H1 (cell line): Measurements from ENCODE around the gene PDCL3. TPM values are rescaled to one million over a fixed set of nuclear protein-coding genes. Genes with fewer than 3 reads are reported as not detected.

Experiments
- ASH2L ChIP-seq: fragments of 200-600, 300-600 bp; sonication (generic); IDR thresholded peaks from one replicate; pipeline ENCODE4 v1.7.1; 2017; ENCODE audit warnings: low read length
- BRCA1 ChIP-seq: IDR thresholded peaks from 2 replicates; pipeline ENCODE4 v1.6.1; 2012; ENCODE audit warnings: low read depth, low read length, improper control_type of control experiment
- CHD2 ChIP-seq: IDR thresholded peaks from 2 replicates; pipeline ENCODE4 v1.6.1; 2012; ENCODE audit warnings: low read length, improper control_type of control experiment
- E2F6 ChIP-seq: IDR thresholded peaks from 2 replicates; pipeline ENCODE4 v1.6.1; 2012; ENCODE audit warnings: inconsistent platforms
- EZH2 ChIP-seq: fragments of 200-600 bp; sonication (generic); IDR thresholded peaks from 2 replicates; pipeline ENCODE4 v1.7.1; 2012; ENCODE audit warnings: low read depth, mild to moderate bottlenecking, moderate library complexity, low read length, inconsistent platforms; ENCODE audit not compliant: severe bottlenecking
- GTF2F1 ChIP-seq: IDR thresholded peaks from 2 replicates; pipeline ENCODE4 v1.6.1; 2012; ENCODE audit warnings: low read depth, low read length, improper control_type of control experiment, borderline replicate concordance
- JUN ChIP-seq: IDR thresholded peaks from 2 replicates; pipeline ENCODE4 v1.6.1; 2011; ENCODE audit warnings: low read depth, mild to moderate bottlenecking, improper control_type of control experiment, low read length
- KDM4A ChIP-seq: IDR thresholded peaks from one replicate; pipeline ENCODE4 v1.7.1; 2012; ENCODE audit warnings: low read depth, mild to moderate bottlenecking, moderate library complexity, low read length, inconsistent platforms; ENCODE audit not compliant: severe bottlenecking
- NRF1 ChIP-seq: IDR thresholded peaks from 2 replicates; pipeline ENCODE4 v1.6.1; 2011; ENCODE audit warnings: mild to moderate bottlenecking, low read depth, low read length, improper control_type of control experiment
- POLR2A ChIP-seq, 2 experiments: IDR thresholded peaks; 1 replicate in 1 of 2; 2 replicates in 1 of 2; pipeline ENCODE4 v1.6.1; 2011; ENCODE audit warnings: low read depth in 2 of 2, low read length in 2 of 2, mild to moderate bottlenecking in 2 of 2; ENCODE audit errors: control extremely low read depth in 1 of 2
- POLR2AphosphoS5 ChIP-seq: IDR thresholded peaks from 2 replicates; pipeline ENCODE4 v1.6.1; 2011; ENCODE audit warnings: low read depth, low read length
- RBBP5 ChIP-seq: IDR thresholded peaks from 2 replicates; pipeline ENCODE4 v1.7.1; 2012; ENCODE audit warnings: low read depth, mild to moderate bottlenecking, inconsistent platforms, low read length, moderate library complexity, borderline replicate concordance
- SAP30 ChIP-seq: fragments of 300-600 bp; sonication (generic); IDR thresholded peaks from 2 replicates; pipeline ENCODE4 v1.7.1; 2012; ENCODE audit warnings: low read length, moderate library complexity, mild to moderate bottlenecking, inconsistent platforms; ENCODE audit not compliant: insufficient read depth, insufficient replicate concordance
- SP1 ChIP-seq: IDR thresholded peaks from 2 replicates; pipeline ENCODE4 v1.6.1; 2011; ENCODE audit warnings: low read depth, low read length
- SP2 ChIP-seq: IDR thresholded peaks from 2 replicates; pipeline ENCODE4 v1.6.1; 2012; ENCODE audit warnings: mild to moderate bottlenecking, low read length, inconsistent platforms
- TAF1 ChIP-seq: IDR thresholded peaks from 2 replicates; pipeline ENCODE4 v1.6.1; 2011; ENCODE audit warnings: mild to moderate bottlenecking, low read depth, low read length
- TCF12 ChIP-seq: IDR thresholded peaks from 2 replicates; pipeline ENCODE4 v1.6.1; 2011; ENCODE audit warnings: low read depth, mild to moderate bottlenecking, low read length
- TEAD4 ChIP-seq: IDR thresholded peaks from 2 replicates; pipeline ENCODE4 v1.6.1; 2012; ENCODE audit warnings: low read depth, low read length, inconsistent platforms, mixed read lengths
- ZNF274 ChIP-seq: IDR thresholded peaks from 2 replicates; pipeline ENCODE4 v1.7.0; 2012; ENCODE audit warnings: low read length, borderline replicate concordance; ENCODE audit errors: extremely low read depth
- polyA plus RNA-seq, 7 experiments: library from polyadenylated mRNA; depleted of rRNA in 3 of 7; stranded (reverse) in 5 of 7; unstranded in 2 of 7; fragments of >200 nt in 5 of 7; fragments of 200-250 nt in 2 of 7; gene quantifications; 1 replicate in 5 of 7; 2 replicates in 1 of 7; 4 replicates in 1 of 7; pipeline versions ENCODE4 v1.2.1 to v1.2.3, GENCODE V29; 2011 to 2013; ENCODE audit warnings: missing spikeins in 2 of 7, mixed read lengths in 2 of 7
- total RNA-seq: library from RNA; stranded (reverse); fragmentation: NEBNext Ultra II Directional; extraction: Animal tissue kit (Norgen Biotek cat#: 25700); gene quantifications from 2 replicates; pipeline ENCODE4 v1.2.1, GENCODE V29; 2021
- TF ChIP-seq, protein P1 (sequence below), 3 experiments: IDR thresholded peaks; 1 replicate in 2 of 3; 2 replicates in 1 of 3; pipeline versions ENCODE4 v1.5.1 to v1.6.1; 2011; ENCODE audit warnings: low read length in 3 of 3, mild to moderate bottlenecking in 3 of 3, inconsistent platforms in 2 of 3, low read depth in 1 of 3, moderate library complexity in 1 of 3; ENCODE audit not compliant: insufficient read depth in 1 of 3; ENCODE audit errors: control extremely low read depth in 1 of 3
- TF ChIP-seq, protein P2 (sequence below): IDR thresholded peaks from 2 replicates; pipeline ENCODE4 v1.6.1; 2011; ENCODE audit warnings: low read length, improper control_type of control experiment

The PDCL3 gene
- total and polyA plus RNA-seq, 2 of the 8 experiments (the other 6 are each of a cell fraction or from before 2014, with no cell fraction given) = 19.8 to 29.4 TPM

GRCh38 chr2:100562613-100563406, at the start of gene PDCL3 (continued):
- TF ChIP-seq, protein P1, sequence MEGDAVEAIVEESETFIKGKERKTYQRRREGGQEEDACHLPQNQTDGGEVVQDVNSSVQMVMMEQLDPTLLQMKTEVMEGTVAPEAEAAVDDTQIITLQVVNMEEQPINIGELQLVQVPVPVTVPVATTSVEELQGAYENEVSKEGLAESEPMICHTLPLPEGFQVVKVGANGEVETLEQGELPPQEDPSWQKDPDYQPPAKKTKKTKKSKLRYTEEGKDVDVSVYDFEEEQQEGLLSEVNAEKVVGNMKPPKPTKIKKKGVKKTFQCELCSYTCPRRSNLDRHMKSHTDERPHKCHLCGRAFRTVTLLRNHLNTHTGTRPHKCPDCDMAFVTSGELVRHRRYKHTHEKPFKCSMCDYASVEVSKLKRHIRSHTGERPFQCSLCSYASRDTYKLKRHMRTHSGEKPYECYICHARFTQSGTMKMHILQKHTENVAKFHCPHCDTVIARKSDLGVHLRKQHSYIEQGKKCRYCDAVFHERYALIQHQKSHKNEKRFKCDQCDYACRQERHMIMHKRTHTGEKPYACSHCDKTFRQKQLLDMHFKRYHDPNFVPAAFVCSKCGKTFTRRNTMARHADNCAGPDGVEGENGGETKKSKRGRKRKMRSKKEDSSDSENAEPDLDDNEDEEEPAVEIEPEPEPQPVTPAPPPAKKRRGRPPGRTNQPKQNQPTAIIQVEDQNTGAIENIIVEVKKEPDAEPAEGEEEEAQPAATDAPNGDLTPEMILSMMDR (IDR thresholded peaks at IDR 0.05; ENCODE audit: control extremely low read depth in 1 of 3, insufficient read depth in 1 of 3, low read depth in 1 of 3, low read length in 3 of 3) = no peak
- TF ChIP-seq SP2 (no peak), POLR2A (IDR thresholded peaks at IDR 0.05; ENCODE audit: control extremely low read depth in 1 of 2, low read depth in 2 of 2, low read length in 2 of 2) (peak; percentile 66 to 95), TEAD4 (no peak), KDM4A (peak; percentile 59), TCF12 (no peak), RBBP5 (0 out of 2 replicates have a peak, but pooled peaks have one; percentile 22), CHD2 (peak; percentile 81; the same call in 1 of the 2 replicates), SP1 (0 out of 2 replicates have a peak, but pooled peaks have one; percentile 18), SAP30 (no peak), ZNF274 (no peak), POLR2AphosphoS5 (peak; percentile 81), ASH2L (peak; percentile 16), TAF1 (peak; percentile 86), GTF2F1 (peak; percentile 47; the same call in 1 of the 2 replicates), JUN (no peak), BRCA1 (no peak), EZH2 (no peak), NRF1 (peak; percentile 81), E2F6 (no peak)
- TF ChIP-seq, protein P2, sequence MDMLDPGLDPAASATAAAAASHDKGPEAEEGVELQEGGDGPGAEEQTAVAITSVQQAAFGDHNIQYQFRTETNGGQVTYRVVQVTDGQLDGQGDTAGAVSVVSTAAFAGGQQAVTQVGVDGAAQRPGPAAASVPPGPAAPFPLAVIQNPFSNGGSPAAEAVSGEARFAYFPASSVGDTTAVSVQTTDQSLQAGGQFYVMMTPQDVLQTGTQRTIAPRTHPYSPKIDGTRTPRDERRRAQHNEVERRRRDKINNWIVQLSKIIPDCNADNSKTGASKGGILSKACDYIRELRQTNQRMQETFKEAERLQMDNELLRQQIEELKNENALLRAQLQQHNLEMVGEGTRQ = no peak
